Uterus (tissue), 4 donors: ENCODE measurements around the gene CTTNBP2NL. TPM values are rescaled to one million over a fixed set of nuclear protein-coding genes. Genes with fewer than 3 reads are reported as not detected.
"Not testable (repeated sequence)": the region's sequence is repeated elsewhere in the genome, so short reads cannot be mapped to it uniquely, and the experiment has no call there.

Experiments
- DNase-seq, 2 donors: peaks; one replicate each; pipeline ENCODE4 v3.0.0-alpha.2; 2019 to 2020
- H3K27ac ChIP-seq, 2 donors: fragments of 200-600 bp; sonication (generic); 1 replicate in 1 of 2; 2 replicates in 1 of 2; pipeline ENCODE4 v1.5.1; 2016 to 2018
- H3K27me3 ChIP-seq, 2 donors: fragments of 200-600 bp; sonication (generic); one replicate each; pipeline ENCODE4 v1.5.1; 2018 to 2019; ENCODE audit warnings: control low read depth in 1 of 2
- H3K36me3 ChIP-seq, 2 donors: fragments of 200-600 bp; sonication (generic); one replicate each; pipeline ENCODE4 v1.5.1; 2019; ENCODE audit warnings: control low read depth in 1 of 2
- H3K4me1 ChIP-seq, 2 donors: fragments of 200-600 bp; sonication (generic); one replicate each; pipeline ENCODE4 v1.5.1; 2018 to 2019; ENCODE audit warnings: control low read depth in 1 of 2
- H3K4me3 ChIP-seq, 2 donors: fragments of 200-600 bp; sonication (generic); 1 replicate in 1 of 2; 2 replicates in 1 of 2; pipeline ENCODE4 v1.5.1; 2018 to 2019; ENCODE audit warnings: mild to moderate bottlenecking in 1 of 2
- H3K9me3 ChIP-seq, 2 donors: fragments of 200-600 bp; sonication (generic); one replicate each; pipeline ENCODE4 v1.5.1; 2019; ENCODE audit warnings: control low read depth in 1 of 2
- CTCF ChIP-seq, 4 experiments: fragments of 200-600 bp in 2 of 4; fragments of 450-650 bp in 2 of 4; sonication (generic) in 2 of 4; IDR thresholded peaks; one replicate each; pipeline ENCODE4 v1.5.1; 2016 to 2019; ENCODE audit warnings: antibody characterized with exemption in 4 of 4, mild to moderate bottlenecking in 2 of 4, moderate library complexity in 1 of 4
- POLR2A ChIP-seq, 2 donors: fragments of 450-650 bp; IDR thresholded peaks; one replicate each; pipeline ENCODE4 v1.6.1; 2016; ENCODE audit warnings: antibody characterized with exemption in 2 of 2, mild to moderate bottlenecking in 1 of 2, moderate library complexity in 1 of 2
- intact Hi-C: fragments of 100-400 bp; cut with DNase I; formaldehyde crosslinking; loops from one replicate; pipeline ENCODE4 v1.15.1; 2023; ENCODE audit warnings: low total_unique reads
- total RNA-seq, 4 donors: library from RNA; depleted of rRNA in 3 of 4; stranded (reverse); fragments of >200 nt in 3 of 4; gene quantifications; one replicate each; pipeline versions ENCODE4 v1.1.0 to v1.2.4, GENCODE V29; 2014 to 2023
- donor health status: DM: yes; HTN: yes; CAD: no.

CTTNBP2NL gene
- total RNA-seq, 4 donors from 2014 or later = 9.4 to 60.5 (median 15.6) TPM

- no peaks in the 10 kb centered on the region for H3K9me3 ChIP-seq
- H3K36me3 ChIP-seq = no peaks in the 10 kb centered on the region
- peak overlapping the region; percentile 92 to 99 for H3K27ac ChIP-seq
- no peak for TF ChIP-seq CTCF (IDR thresholded peaks at IDR 0.05)
- TF ChIP-seq POLR2A (IDR thresholded peaks at IDR 0.05) = no peak
- no peak for DNase-seq
- H3K27me3 ChIP-seq = no peaks in the 10 kb centered on the region
- peak overlapping the region; percentile 78 to 82 for H3K4me3 ChIP-seq
- intact Hi-C loops = no loop called here
- H3K4me1 ChIP-seq = peaks cover 16 to 18% of the 10 kb centered on the region in 2 donors
Observed at GRCh38 chr1:112396653-112397471, 848 bp downstream of the CTTNBP2NL start.

- no peaks in the 10 kb centered on the region for H3K36me3 ChIP-seq
- no peak for DNase-seq
- TF ChIP-seq CTCF (IDR thresholded peaks at IDR 0.05) (no peak), POLR2A (IDR thresholded peaks at IDR 0.05) (no peak)
- no peaks in the 10 kb centered on the region for H3K9me3 ChIP-seq
- H3K27ac ChIP-seq = peak overlapping the region in 1 of 2 donors; percentile 99
- H3K4me1 ChIP-seq = peaks cover 16 to 20% of the 10 kb centered on the region in 2 donors
- intact Hi-C loops = no loop called here
- H3K4me3 ChIP-seq = no peak overlapping the region
- no peaks in the 10 kb centered on the region for H3K27me3 ChIP-seq
Observed at GRCh38 chr1:112397841-112398240, 1.8 kb downstream of the CTTNBP2NL start.

- Histone ChIP-seq H3K27me3 (no peaks in the 10 kb centered on the region), H3K4me3 (no peak overlapping the region), H3K4me1 (peaks cover 15% of the 10 kb centered on the region in 2 donors), H3K27ac (no peak overlapping the region), H3K36me3 (no peaks in the 10 kb centered on the region), H3K9me3 (no peaks in the 10 kb centered on the region)
- intact Hi-C loops = no loop called here
- DNase-seq = no peak
- TF ChIP-seq CTCF (IDR thresholded peaks at IDR 0.05) (no peak), POLR2A (IDR thresholded peaks at IDR 0.05) (no peak)
Observed at GRCh38 chr1:112399456-112399855, 3.4 kb downstream of the CTTNBP2NL start.

- DNase-seq, intact Hi-C loops, H3K4me3 ChIP-seq, H3K36me3 ChIP-seq, H3K9me3 ChIP-seq, H3K4me1 ChIP-seq, H3K27ac ChIP-seq, H3K27me3 ChIP-seq: not testable (repeated sequence)
Observed at GRCh38 chr1:112400706-112401105, 4.7 kb downstream of the CTTNBP2NL start.

- intact Hi-C loops = no loop called here
- TF ChIP-seq CTCF (IDR thresholded peaks at IDR 0.05) (no peak), POLR2A (IDR thresholded peaks at IDR 0.05) (no peak)
- no peak for DNase-seq
- H3K27ac ChIP-seq = no peak overlapping the region
- H3K4me3 ChIP-seq = no peak overlapping the region
- no peaks in the 10 kb centered on the region for H3K27me3 ChIP-seq
- no peaks in the 10 kb centered on the region for H3K9me3 ChIP-seq
- peaks cover 0 to 6% of the 10 kb centered on the region in 2 donors for H3K4me1 ChIP-seq
- H3K36me3 ChIP-seq = no peaks in the 10 kb centered on the region
Observed at GRCh38 chr1:112402682-112403643, 6.9 kb downstream of the CTTNBP2NL start.
